KBM-7 (cell line): Measurements from ENCODE around the gene FOXP2.
"Not testable (repeated sequence)": the region's sequence is repeated elsewhere in the genome, so short reads cannot be mapped to it uniquely, and the experiment has no call there.

Experiments used
- DNase-seq: peaks from one replicate; pipeline ENCODE4 v3.0.0-alpha.2; 2015
- in situ Hi-C: fragments of 300-500 bp; cut with MboI; formaldehyde crosslinking; loops from 2 replicates; pipeline ENCODE4 v1.14.3; 2020; ENCODE audit warnings: low sequenced_read_pairs, low pct_unique_long_range_greater_than_20kb, mixed read lengths

FOXP2 gene

GRCh38 chr7:114414156-114415063, at the start of gene FOXP2:
FOXP2 (plus strand) TSS chr7:114414815; CDS start chr7:114426512, 11,697 bp downstream.
- in situ Hi-C loops: loop anchor here (25.0 kb wide), 1 partner anchor 327 kb away; no protein-coding TSS in a partner anchor
- peak; percentile 32 for DNase-seq

GRCh38 chr7:114365791-114366190, 48.8 kb upstream of the FOXP2 start:
- in situ Hi-C loops: no loop called here

GRCh38 chr7:114368492-114368891, 46.1 kb upstream of the FOXP2 start:
- in situ Hi-C loops: no loop called here
- no peak for DNase-seq

More at GRCh38 chr7:114365791-114366190, 48.8 kb upstream of the FOXP2 start:
- no peak for DNase-seq

GRCh38 chr7:114369294-114369693, 45.3 kb upstream of the FOXP2 start:
- DNase-seq: no peak
- in situ Hi-C loops: no loop called here

DNA sequence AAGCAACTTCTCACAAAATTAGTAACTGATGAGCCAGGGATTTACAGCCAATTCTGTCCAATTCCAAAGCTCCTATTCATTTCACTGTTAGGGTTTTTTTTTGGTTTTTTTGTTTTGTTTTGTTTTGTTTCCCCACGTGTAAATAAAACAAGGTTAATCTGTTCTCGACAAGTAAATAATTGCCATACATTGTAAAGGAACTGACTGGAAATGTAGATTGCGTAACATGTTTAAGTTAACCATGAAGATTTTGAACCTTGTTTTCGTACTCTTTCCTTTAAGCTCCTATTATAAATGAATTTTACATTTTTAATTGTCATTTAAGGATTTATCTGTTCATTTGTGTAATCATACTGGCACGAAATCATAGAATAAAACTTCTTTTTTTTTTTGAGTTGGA, 42.0 kb upstream of the FOXP2 start:
- in situ Hi-C loops: no loop called here
- no peak for DNase-seq

DNA sequence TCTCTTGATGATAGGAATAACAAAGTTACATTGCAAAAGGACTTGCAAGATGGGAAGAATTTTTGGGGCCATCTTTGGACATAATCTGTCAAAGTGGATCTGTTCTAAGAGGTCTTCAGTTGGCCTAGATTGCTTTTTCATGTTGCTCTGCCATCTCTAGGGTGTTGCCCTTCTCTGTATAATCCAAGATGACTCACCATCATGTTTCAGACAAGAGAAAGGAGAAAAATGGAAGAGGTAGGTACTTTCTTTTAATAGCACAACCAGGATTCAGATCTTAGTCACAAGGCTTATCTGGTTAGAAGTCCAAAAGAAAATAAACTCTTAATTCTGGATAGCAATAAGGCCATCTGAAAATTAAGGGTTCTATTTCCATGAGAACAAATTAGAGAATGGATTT, 38.7 kb upstream of the FOXP2 start:
- in situ Hi-C loops: no loop called here
- no peak for DNase-seq

GRCh38 chr7:114383946-114384345, 30.7 kb upstream of the FOXP2 start:
- in situ Hi-C loops, DNase-seq: not testable (repeated sequence)

DNA sequence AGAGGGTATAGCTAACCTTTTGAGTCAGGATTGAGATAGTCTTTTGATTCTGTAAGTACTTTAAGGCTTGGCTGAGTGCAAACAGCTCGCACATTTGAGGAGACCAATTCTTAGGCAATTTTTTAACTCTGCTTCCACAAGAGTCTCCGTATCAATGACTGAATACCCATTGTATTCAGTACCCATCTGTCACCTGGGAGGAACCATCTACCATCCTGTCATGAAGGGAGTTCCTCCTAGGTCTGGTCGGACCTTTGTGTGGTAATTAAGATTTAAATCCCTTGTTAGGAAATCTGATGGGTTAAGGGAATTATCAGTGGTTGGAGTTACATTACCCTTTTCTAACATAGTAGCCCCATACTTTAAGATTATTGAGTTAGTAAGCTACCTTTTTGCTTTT, 30.3 kb upstream of the FOXP2 start:
- DNase-seq, in situ Hi-C loops: not testable (repeated sequence)

DNA sequence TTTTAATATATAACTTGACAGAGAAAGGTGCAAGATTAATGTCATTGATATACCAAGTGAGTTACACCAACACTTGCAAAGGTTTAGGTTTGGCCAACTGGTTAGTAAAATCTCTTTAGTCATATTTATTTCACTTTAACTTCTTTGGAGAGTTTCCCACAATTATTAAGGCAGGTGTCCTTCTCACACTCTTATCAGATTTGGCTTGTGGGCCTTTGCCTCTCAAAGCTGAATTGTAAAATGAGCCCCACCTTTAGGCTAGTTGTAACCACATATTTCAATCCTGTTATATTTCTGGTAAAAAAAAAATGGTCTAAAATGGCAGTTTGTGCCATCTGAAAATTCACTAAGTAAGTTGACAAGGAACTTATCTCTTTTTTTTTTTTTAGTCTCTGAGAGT, 26.6 kb upstream of the FOXP2 start:
- in situ Hi-C loops: no loop called here
- no peak for DNase-seq

- in situ Hi-C loops: no loop called here
These were observed 21.9 kb upstream of the FOXP2 start for GRCh38 chr7:114392686-114393085.

DNA sequence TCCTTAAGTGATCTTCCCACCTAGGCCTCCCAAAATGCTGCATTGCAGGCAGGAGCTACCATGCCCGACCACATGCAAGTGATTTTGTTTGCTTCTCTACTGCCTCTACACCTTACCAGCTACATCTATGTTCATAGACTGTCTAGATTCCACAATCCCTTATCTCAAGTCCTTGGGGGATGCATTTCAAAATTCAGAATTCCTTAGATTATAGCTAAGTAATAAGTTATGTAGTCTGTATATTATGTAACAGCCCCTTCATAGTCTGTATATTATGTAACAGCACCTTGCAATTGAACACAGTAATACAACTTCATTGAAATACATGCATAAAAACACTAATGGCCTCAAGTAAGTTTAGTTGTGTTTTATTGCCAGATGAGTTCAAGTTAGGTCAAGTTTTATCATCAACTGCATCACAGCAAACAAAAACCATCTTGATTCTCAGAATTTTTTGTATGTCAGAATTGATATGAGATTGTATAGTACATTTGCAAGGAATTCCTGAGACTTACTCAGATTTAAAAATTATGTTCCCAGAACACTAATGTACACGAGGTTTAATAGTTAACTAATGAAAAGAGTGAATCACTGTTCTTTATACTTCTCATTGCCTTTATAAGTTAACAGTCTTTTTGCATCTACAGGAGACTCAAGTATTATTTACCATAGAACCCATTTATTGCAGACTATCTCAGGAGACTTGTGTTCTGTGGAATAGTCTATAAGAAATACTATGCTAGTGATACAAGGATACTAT, 11.6 kb upstream of the FOXP2 start:
- in situ Hi-C loops: loop anchor here (25.0 kb wide), 1 partner anchor 316 kb away; no protein-coding TSS in a partner anchor
- DNase-seq: no peak

More at GRCh38 chr7:114392686-114393085, 21.9 kb upstream of the FOXP2 start:
- no peak for DNase-seq

- peak; percentile 57 for DNase-seq
- in situ Hi-C loops: loop anchor here (25.0 kb wide), 1 partner anchor 318 kb away; no protein-coding TSS in a partner anchor
These were observed 9.2 kb upstream of the FOXP2 start for GRCh38 chr7:114405427-114405826.

GRCh38 chr7:114409750-114410149, 4.9 kb upstream of the FOXP2 start:
- in situ Hi-C loops: loop anchor here (25.0 kb wide), 1 partner anchor 322 kb away; no protein-coding TSS in a partner anchor
- DNase-seq: no peak

- in situ Hi-C loops: loop anchor here (25.0 kb wide), 1 partner anchor 325 kb away; no protein-coding TSS in a partner anchor
- DNase-seq: no peak
These were observed 2.1 kb upstream of the FOXP2 start for GRCh38 chr7:114412548-114412947.

- DNase-seq: no peak
- in situ Hi-C loops: loop anchor here (25.0 kb wide), 1 partner anchor 326 kb away; no protein-coding TSS in a partner anchor
These were observed 857 bp upstream of the FOXP2 start for GRCh38 chr7:114413761-114414155.

DNA sequence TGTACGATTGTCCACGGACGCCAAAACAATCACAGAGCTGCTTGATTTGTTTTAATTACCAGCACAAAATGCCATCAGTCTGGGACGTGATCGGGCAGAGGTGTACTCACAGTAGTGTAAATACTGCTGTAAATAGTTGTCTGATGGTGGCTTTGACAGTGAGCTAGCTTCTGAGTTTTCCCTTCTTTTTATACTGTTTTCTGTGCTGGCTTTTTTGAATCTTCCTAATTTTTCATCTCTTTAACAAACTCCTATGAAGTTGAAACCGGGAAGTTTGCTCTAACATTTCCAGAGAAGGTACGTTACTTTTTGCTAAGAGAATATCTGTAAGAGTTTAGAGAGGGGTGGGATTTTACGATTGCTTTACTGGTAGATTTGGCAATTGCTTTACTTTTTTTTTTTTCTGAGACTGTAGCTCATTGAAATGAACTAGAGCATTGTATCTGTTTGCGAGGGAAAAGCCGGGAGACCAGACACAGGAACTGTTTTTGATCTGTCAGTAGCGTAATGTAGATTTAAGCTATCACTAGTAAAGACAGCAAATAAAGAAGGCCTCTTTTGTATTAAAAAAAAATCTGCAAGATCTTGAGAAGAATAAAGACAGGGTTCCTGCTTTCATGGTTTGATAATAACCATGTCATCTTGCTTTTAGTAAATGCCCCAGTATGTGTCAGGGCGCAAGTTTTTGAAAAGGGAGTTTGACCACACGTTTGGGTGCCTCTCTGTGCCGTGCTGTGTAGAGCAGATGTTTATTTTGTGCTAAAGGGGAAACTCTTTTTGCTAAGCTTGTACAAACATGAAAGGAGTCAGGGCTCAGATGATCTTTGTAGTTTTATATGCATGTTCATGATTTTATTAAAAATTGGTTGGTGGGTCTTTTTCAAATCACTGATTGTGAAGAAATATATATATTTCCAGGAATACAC, 712 bp downstream of the FOXP2 start:
- in situ Hi-C loops: loop anchor here (25.0 kb wide), 1 partner anchor 328 kb away; no protein-coding TSS in a partner anchor
- no peak for DNase-seq

GRCh38 chr7:114416129-114416990, 1.7 kb downstream of the FOXP2 start:
- no peak for DNase-seq
- in situ Hi-C loops: loop anchor here (25.0 kb wide), 1 partner anchor 329 kb away; no protein-coding TSS in a partner anchor

- in situ Hi-C loops: loop anchor here (25.0 kb wide), 1 partner anchor 330 kb away; no protein-coding TSS in a partner anchor
- no peak for DNase-seq
These were observed 2.7 kb downstream of the FOXP2 start for GRCh38 chr7:114417290-114417689.
